ENCODE data around the gene HDAC4. TPM values are rescaled to one million over a fixed set of nuclear protein-coding genes. Genes with fewer than 3 reads are reported as not detected.

HDAC4 gene
- total and polyA plus RNA-seq, 9 of the 15 experiments (the other 6 are each of a cell fraction or from before 2014, with no cell fraction given) = 0.11 to 20.2 (median 4.0) TPM

GRCh38 chr2:239039479-239039861 is 361.4 kb downstream of the HDAC4 start:
- intact Hi-C loops (cut with micrococcal nuclease) = loop anchor here (10.0 kb wide), 1 partner anchor 225 kb away; no protein-coding TSS in a partner anchor
- H3K36me3 ChIP-seq (ENCODE audit: control insufficient read depth, insufficient read depth, low read length) = no peaks in the 10 kb centered on the region
- TF ChIP-seq ZNF395 (CRISPR knock-in tag; IDR thresholded peaks at IDR 0.05) (no peak), YBX1 (IDR thresholded peaks at IDR 0.05) (no peak), GABPA (tag; conservative IDR thresholded peaks at IDR 0.05; ENCODE audit: low read depth) (no peak), JUN (IDR thresholded peaks at IDR 0.05; ENCODE audit: borderline replicate concordance, low read depth, low read length) (no peak), JUN (CRISPR knock-in tag; IDR thresholded peaks at IDR 0.05; ENCODE audit: borderline replicate concordance) (no peak), MAFG (tag; conservative IDR thresholded peaks at IDR 0.05) (no peak), LEF1 (IDR thresholded peaks at IDR 0.05) (no peak), ZNF347 (CRISPR knock-in tag; IDR thresholded peaks at IDR 0.05; ENCODE audit: low read depth) (no peak), ZNF695 (CRISPR knock-in tag; IDR thresholded peaks at IDR 0.05) (no peak), PURB (CRISPR knock-in tag; IDR thresholded peaks at IDR 0.05; ENCODE audit: low read depth) (no peak), XRCC5 (IDR thresholded peaks at IDR 0.05; ENCODE audit: low read depth, low read length) (no peak)
- no peak overlapping the region for H2AFZ ChIP-seq (ENCODE audit: low read depth, low read length)
- H3K9ac ChIP-seq (ENCODE audit: insufficient read depth in 1 of 2, low read depth in 2 of 2, low read length in 2 of 2) = no peak overlapping the region
- H3K27ac ChIP-seq (ENCODE audit: extremely low read depth, low read depth, low read length) = no peak overlapping the region
- FAIRE-seq (no peak), ATAC-seq (no peak), DNase-seq (ENCODE audit: extremely low read depth in 1 of 4, low spot score in 3 of 4) (no peak)
- WGBS (ENCODE audit: insufficient coverage, low coverage, missing lambda C conversion rate) = 10% methylated on average over 6 of the region's 11 CpGs
- H3K27me3 ChIP-seq (ENCODE audit: control insufficient read depth in 2 of 2, insufficient read depth in 2 of 2, low read length in 2 of 2) = peaks cover 12 to 61% of the 10 kb centered on the region in 2 experiments; a peak in 3 of 5 replicates
- no peaks in the 10 kb centered on the region for H3K79me2 ChIP-seq (ENCODE audit: control insufficient read depth, insufficient read depth, low read length)
- in situ Hi-C loops (cut with MboI) = no loop called here
- H3K9me3 ChIP-seq (replicated peaks; ENCODE audit: control insufficient read depth, insufficient read depth, low read depth, low read length) = no peaks in the 10 kb centered on the region
- ChIA-PET CTCF (ENCODE audit: low intra/inter-chr PET ratio) (no interaction called here), POLR2A (no interaction called here)
- no peaks in the 10 kb centered on the region for H3K9me1 ChIP-seq (ENCODE audit: control insufficient read depth, insufficient read depth, low read length)
- H3K4me1 ChIP-seq (replicated peaks in 1 of 2; ENCODE audit: control insufficient read depth in 2 of 2, insufficient read depth in 2 of 2, low read length in 2 of 2) = peaks cover 0 to 8% of the 10 kb centered on the region in 2 experiments; a peak in 2 of 5 replicates
- no TSS peak for BruUV-seq (replicated peaks)
- no peaks in the 10 kb centered on the region; the same call in 1 of the 2 replicates for H4K20me1 ChIP-seq (replicated peaks; ENCODE audit: control insufficient read depth, insufficient read depth, low read length)
- no peak overlapping the region for H3K4me3 ChIP-seq
- H3K4me2 ChIP-seq (ENCODE audit: insufficient read depth, low read length) = no peak overlapping the region
